GM21786 (cell line): ENCODE measurements around the gene ARX.

ENCODE experiments used
- ATAC-seq: cut with Tn5 transposase; IDR thresholded peaks from one replicate; pipeline ENCODE4 v1.9.1; 2021; ENCODE audit not compliant: unreplicated experiment

Gene ARX

DNA sequence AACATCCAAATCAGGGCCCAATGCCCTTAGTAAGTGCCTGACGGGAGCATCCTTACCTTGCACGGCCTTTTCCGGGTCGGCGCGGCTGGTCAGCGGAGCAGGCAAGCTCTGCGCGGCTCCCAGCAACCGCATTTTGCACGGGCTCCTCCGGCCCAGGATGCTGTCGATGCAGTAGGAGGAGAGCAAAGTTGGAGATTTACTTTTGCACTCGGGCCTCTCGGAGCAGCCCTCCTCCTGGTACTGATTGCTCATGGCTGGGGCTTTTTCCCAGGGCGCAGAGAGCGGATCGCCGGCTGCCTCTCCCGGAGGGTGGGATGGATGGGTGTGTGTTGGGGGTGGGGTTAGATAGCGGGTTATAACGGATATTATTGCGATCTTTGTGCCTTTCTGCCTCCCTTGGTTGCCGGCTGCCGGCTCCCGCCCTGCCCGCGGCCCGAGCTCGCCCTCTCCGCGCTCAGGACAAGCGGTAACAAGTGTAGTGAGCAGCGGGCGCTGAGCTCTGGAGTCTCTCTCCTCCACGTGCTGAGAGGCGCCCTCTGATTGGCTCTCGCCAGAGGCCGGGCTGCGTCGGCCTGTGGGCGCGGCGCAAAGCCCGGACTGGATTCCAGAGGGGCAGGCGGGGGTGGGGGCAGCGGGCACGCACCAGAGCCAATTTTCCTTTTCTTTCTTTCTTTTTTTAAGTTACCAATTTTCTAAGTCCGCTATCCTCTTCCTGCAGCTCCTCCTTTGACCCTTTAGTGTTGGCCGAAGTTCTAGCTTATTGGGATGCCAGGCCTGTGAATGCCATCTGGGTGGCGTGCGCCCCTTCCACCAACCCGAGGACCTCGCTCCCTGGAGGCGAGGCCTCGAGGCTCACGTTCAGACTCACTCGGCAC lies at the start of gene ARX:
TSS of gene ARX (minus strand) at position 480 of the 875 bp plus-strand sequence. CDS start at position 252, 228 bp downstream.
- ATAC-seq = peak; percentile 60

- ATAC-seq = no peak
Measured at GRCh38 chrX:25059273-25059672, 43.5 kb upstream of the ARX start.

- ATAC-seq = no peak
Measured at GRCh38 chrX:25052798-25053534, 37.2 kb upstream of the ARX start.

DNA sequence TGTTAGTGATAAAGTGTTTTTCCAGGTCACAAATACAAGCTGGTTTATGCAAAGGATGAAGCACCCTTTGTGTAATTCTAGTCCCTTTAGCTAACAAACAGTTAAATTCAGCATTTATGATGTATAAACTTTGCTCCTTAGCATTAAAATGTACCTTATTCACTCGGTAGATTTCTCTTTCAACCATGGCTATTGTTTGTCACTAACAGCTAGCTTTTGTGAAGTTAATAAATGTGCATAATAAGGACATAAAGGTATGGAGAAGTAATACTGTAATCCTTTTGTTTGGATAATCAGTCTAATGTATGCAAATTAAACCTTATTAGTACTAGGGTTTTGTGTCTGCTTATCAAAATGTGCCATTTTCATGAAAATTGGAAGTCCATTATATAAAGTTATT lies 34.2 kb upstream of the ARX start:
- no peak for ATAC-seq

DNA sequence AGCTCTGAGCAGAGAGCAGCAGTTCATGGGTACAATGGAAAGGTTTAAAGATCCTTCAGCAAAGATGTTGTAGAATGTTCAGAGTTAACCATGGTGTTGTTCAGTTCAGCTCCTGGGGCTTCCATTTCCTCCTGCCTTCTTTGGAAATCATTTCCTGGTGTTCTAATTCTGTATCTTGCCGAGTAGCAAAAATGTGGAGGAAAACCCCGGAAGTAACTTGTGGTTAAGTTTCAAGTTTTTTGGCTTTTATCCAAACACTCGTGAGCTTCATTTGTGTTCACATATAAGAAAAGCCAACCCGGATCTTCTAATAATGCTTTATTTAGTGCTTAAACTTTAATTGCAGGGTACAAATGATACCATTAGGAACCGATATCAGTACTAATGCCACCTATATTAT lies 33.6 kb upstream of the ARX start:
- ATAC-seq = no peak

DNA sequence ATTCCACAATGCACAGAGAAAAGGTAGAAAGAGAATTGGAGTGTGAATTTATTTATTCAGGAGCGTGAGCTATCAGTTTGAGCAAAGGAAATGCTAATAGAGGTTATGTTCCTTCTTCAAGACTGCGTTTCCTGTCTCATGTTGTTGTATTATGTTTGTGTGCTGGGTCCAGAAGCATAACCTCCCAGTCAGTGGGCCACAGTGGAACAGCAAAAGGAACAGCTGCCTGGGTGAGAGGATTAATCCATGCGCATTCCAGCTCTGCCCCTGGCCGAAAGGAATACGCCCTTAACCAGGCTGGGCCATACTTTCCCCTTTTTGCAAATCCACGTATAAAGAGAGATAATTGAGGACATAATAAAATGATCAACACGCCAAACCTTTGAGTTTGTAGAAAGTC lies 32.4 kb upstream of the ARX start:
- ATAC-seq = no peak

DNA sequence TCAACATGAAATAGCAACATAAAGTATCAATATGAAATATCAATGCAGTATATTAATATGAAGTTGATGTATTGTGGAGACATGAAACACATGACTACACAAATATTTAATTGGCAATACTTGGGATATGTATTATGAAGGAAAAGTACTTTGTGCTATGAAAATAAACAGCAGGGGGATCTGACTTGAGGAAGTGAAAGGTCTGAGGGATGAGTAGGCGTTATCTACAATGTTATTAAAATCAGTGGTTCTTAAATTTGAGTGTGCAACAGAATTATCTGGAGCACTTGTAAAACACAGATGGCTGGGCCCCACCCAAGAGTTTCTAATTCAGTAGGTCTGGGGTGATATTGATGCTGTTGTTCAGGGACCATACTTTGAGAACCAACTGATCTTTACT lies 27.4 kb upstream of the ARX start:
- no peak for ATAC-seq

DNA sequence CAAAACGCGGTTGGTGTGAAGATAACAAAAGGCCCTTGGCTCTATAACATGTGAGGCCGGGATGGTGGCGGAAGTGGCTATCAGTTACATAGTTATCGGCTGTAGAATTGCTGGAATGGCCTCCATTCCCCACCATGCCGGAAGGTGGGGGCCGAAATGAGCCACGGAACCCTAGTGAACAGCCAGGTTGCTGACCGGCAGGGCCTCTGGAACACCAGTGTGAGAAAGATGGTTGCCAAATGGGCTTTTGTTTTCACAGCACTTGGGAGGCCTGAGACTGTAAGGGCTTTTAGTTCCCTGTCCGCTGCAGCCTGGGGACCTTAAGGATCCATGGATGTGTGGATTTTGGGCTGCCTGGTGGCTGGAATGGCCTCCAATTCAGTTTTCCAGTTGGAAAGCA lies 23.3 kb upstream of the ARX start:
- no peak for ATAC-seq

DNA sequence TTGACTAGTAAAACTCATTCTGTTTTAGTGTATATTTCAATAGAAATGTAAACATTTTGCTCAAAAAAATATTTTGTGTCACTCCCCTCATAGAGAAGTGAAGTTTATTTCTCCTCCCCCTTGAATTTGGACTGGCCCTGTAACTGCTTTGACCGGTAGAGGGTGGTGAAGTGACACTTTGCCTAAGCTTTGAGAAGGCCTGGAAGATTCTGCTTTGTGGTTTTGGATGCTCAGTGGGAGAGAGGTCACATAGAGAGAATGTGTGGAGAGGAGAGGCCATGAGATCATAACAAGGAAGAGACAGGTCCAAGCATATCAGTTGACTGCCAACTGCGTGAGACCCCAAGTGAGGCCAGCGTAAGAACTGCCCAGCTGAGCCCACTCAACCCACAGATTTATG lies 19.1 kb upstream of the ARX start:
- no peak for ATAC-seq

DNA sequence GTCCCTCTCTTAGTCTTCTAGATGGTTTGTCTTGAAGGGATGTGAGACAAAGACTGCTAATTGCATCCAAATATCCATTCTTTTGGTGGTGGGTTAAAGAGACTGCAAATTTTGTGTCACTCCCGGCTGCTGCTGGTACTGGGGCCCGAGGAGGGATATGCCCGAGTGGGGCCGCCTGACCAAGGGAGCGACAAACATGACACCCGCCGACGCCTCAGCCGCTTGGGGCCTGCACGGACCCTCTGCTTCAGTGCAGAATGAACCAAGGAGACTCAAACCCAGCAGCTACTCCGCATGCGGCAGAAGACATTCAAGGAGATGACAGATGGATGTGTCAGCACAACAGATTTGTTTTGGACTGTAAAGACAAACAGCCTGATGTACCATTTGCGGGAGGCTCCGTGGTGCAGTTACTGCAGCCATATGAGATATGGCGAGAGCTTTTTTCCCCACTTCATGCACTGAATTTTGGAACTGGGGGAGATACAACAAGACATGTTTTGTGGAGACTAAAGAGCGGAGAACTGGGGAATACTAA lies 13.6 kb upstream of the ARX start:
- ATAC-seq = no peak

GRCh38 chrX:25028726-25029125 lies 13.0 kb upstream of the ARX start:
- no peak for ATAC-seq

- ATAC-seq = no peak
Measured at GRCh38 chrX:25026576-25026975, 10.8 kb upstream of the ARX start.

DNA sequence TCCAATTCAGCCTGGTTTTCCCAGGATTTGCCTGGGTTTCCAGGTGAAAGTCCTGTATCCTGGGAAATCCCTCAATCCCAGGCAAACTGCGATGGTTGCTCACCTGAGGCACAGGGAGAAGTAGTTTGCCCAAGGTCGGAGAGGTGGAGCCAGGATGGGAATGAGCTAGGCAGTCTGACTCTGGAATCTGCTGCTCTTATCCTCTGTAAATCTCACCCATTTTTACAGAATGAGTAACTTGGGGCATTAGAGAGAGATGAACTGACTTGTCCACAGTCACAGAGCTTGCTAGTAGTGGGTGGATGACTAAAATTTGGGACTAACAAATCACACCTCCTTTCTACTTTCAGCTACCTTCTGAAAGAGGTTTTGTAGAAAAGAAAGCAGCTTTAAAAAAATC lies 9.8 kb upstream of the ARX start:
- no peak for ATAC-seq

DNA sequence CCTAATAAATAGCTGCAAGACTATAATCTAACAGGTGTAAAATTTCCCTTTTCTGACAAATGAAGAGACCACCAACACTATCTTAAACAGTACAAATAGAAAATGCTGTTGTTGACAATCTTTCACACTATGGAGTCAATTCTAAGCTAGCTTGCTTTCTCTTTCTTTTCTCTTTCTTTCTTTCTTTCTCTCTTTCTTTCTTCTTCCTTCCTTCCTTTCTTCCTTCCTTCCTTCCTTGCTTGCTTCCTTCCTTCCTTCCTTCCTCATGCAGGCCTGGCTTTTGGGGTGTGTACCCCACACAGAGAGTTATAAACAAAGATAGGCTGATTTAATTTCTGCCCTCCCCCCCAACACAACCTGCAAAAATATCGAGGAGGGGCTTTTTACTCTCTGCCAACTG lies 8.1 kb upstream of the ARX start:
- no peak for ATAC-seq

GRCh38 chrX:25022499-25023325 lies 6.9 kb upstream of the ARX start:
- ATAC-seq = no peak

- ATAC-seq = no peak
Measured at GRCh38 chrX:25020905-25021449, 5.2 kb upstream of the ARX start.

- no peak for ATAC-seq
Measured at GRCh38 chrX:25020391-25020904, 4.7 kb upstream of the ARX start.

- no peak for ATAC-seq
Measured at GRCh38 chrX:25019707-25020390, 4.1 kb upstream of the ARX start.

GRCh38 chrX:25018682-25019081 lies 2.9 kb upstream of the ARX start:
- no peak for ATAC-seq

GRCh38 chrX:25017667-25018247 lies 2.0 kb upstream of the ARX start:
- ATAC-seq = no peak
